ENCODE measurements around the gene CTTNBP2. TPM values are rescaled to one million over a fixed set of nuclear protein-coding genes. Genes with fewer than 3 reads are reported as not detected.

CTTNBP2 gene
- total and polyA plus RNA-seq, 2 of the 13 experiments (the other 11 are each of a cell fraction or from before 2014, with no cell fraction given): not detected

DNA sequence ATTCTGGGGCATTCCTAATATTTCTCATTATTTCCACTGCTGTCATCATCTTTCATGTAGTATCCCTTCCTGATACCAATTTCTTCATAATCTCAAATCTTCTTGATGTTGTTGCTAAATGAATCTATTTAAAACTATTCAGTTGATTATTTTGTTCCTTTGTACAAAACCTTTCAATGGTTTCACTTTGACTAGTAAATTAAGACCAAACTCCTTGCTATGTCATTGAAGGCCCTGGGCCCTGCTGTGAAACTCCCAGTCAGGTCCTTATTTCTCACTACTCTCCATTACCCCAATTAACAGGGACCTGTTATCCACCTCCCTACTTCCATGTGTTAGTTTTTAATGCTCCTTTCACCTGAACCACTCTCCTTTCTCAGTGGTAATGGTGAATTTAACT lies 97.0 kb downstream of the CTTNBP2 start (continued):
- TF ChIP-seq, protein P1, sequence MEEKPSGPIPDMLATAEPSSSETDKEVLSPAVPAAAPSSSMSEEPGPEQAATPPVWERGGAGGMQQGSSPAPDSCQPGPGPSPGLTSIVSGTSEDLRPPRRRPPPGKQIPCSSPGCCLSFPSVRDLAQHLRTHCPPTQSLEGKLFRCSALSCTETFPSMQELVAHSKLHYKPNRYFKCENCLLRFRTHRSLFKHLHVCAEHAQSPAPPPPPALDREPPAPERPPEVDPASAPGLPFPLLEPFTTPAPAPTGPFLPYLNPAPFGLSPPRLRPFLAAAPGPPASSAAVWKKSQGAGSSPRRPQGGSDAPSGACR (CRISPR knock-in tag; IDR thresholded peaks at IDR 0.05): no peak

DNA sequence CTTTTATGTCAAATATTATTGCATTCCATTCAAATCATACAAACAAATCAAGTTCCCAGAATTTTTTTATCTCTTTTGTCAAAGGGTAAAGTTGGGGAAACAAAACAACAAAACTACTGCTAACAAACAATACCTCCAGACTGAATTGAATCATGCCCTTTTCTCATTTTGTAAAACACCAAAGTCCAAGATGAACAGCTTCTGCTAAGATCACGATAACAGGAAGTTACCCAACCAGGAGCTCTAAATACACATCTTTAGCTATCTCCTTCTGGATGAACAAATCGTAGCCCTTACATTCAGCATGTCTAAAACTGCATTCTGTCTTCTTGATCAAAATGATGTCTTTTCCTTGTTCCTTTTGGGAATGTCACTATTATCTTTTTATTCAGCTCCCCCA lies 97.4 kb downstream of the CTTNBP2 start:
- CTCF ChIA-PET (ENCODE audit: low intra/inter-chr PET ratio, low total read pairs): no interaction called here
- FAIRE-seq: no peak
- Histone ChIP-seq H3K79me2 (ENCODE audit: insufficient read depth, low read length) (no peaks in the 10 kb centered on the region), H3K9me3 (ENCODE audit: low read length) (no peaks in the 10 kb centered on the region), H3K27me3 (ENCODE audit: control insufficient read depth in 1 of 2, insufficient read depth in 2 of 2, low read length in 2 of 2) (no peaks in the 10 kb centered on the region; a peak in 1 of 5 replicates), H3K9ac (ENCODE audit: insufficient read depth, low read depth, low read length) (no peak overlapping the region), H3K27ac (ENCODE audit: extremely low read length, insufficient read depth, low read length) (no peak overlapping the region), H3K4me2 (ENCODE audit: low read depth, low read length) (no peak overlapping the region), H3K36me3 (replicated peaks in 1 of 2; ENCODE audit: control insufficient read depth in 1 of 2, insufficient read depth in 2 of 2, low read length in 2 of 2) (no peaks in the 10 kb centered on the region), H3K4me1 (ENCODE audit: insufficient read depth, low read length) (no peaks in the 10 kb centered on the region), H3K4me3 (replicated peaks in 1 of 3; ENCODE audit: insufficient read depth in 1 of 3, low read depth in 2 of 3, low read length in 3 of 3) (no peak overlapping the region), H2AFZ (ENCODE audit: low read length) (no peak overlapping the region), H4K20me1 (ENCODE audit: insufficient read depth, low read length) (no peaks in the 10 kb centered on the region)
- DNase-seq (ENCODE audit: low spot score): no peak
- intact Hi-C loops (cut with micrococcal nuclease; ENCODE audit: unreplicated experiment) (no loop called here), in situ Hi-C loops (cut with HindIII; ENCODE audit: extremely low pct_ligation_motif_present, low pct_unique_long_range_greater_than_20kb) (no loop called here)
- BruUV-seq (replicated peaks): no TSS peak
- POLR2A ChIA-PET: no interaction called here
- WGBS (ENCODE audit: low lambda C conversion rate): 0% methylated on average over 2 of the region's 2 CpGs
- ATAC-seq: no peak
- TF ChIP-seq BHLHE40 (IDR thresholded peaks at IDR 0.05; ENCODE audit: low read length) (no peak), ZNF724P (CRISPR knock-in tag; IDR thresholded peaks at IDR 0.05; ENCODE audit: borderline replicate concordance) (no peak), MTA1 (CRISPR knock-in tag; IDR thresholded peaks at IDR 0.05; ENCODE audit: borderline replicate concordance) (no peak), THAP11 (CRISPR knock-in tag; IDR thresholded peaks at IDR 0.05) (no peak), ZBTB8A (CRISPR knock-in tag; IDR thresholded peaks at IDR 0.05; ENCODE audit: borderline replicate concordance, low read depth) (no peak), ZNF10 (CRISPR knock-in tag; IDR thresholded peaks at IDR 0.05; ENCODE audit: borderline replicate concordance, low read depth) (no peak), TCF12 (IDR thresholded peaks at IDR 0.05) (no peak), TCF12 (CRISPR knock-in tag; IDR thresholded peaks at IDR 0.05) (no peak), ZNF879 (CRISPR knock-in tag; IDR thresholded peaks at IDR 0.05) (no peak)
- TF ChIP-seq, protein P2, sequence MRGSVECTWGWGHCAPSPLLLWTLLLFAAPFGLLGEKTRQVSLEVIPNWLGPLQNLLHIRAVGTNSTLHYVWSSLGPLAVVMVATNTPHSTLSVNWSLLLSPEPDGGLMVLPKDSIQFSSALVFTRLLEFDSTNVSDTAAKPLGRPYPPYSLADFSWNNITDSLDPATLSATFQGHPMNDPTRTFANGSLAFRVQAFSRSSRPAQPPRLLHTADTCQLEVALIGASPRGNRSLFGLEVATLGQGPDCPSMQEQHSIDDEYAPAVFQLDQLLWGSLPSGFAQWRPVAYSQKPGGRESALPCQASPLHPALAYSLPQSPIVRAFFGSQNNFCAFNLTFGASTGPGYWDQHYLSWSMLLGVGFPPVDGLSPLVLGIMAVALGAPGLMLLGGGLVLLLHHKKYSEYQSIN (CRISPR knock-in tag; IDR thresholded peaks at IDR 0.05; ENCODE audit: borderline replicate concordance): no peak
- TF ChIP-seq, protein P3, sequence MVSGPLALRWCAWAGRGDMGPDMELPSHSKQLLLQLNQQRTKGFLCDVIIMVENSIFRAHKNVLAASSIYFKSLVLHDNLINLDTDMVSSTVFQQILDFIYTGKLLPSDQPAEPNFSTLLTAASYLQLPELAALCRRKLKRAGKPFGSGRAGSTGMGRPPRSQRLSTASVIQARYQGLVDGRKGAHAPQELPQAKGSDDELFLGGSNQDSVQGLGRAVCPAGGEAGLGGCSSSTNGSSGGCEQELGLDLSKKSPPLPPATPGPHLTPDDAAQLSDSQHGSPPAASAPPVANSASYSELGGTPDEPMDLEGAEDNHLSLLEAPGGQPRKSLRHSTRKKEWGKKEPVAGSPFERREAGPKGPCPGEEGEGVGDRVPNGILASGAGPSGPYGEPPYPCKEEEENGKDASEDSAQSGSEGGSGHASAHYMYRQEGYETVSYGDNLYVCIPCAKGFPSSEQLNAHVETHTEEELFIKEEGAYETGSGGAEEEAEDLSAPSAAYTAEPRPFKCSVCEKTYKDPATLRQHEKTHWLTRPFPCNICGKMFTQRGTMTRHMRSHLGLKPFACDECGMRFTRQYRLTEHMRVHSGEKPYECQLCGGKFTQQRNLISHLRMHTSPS (CRISPR knock-in tag; IDR thresholded peaks at IDR 0.05; ENCODE audit: low read depth): no peak

All from HepG2 (cell line).